ENCODE data around the gene ZNF750. TPM values are rescaled to one million over a fixed set of nuclear protein-coding genes. Genes with fewer than 3 reads are reported as not detected.

ZNF750 gene
- total and polyA plus RNA-seq, 2 of the 13 experiments (the other 11 are each of a cell fraction or from before 2014, with no cell fraction given) = not detected

- TF ChIP-seq RNF219 (CRISPR knock-in tag; IDR thresholded peaks at IDR 0.05) (no peak), ZGPAT (CRISPR knock-in tag; IDR thresholded peaks at IDR 0.05) (no peak), PAXIP1 (CRISPR knock-in tag; conservative IDR thresholded peaks at IDR 0.05) (no peak), IKZF4 (CRISPR knock-in tag; IDR thresholded peaks at IDR 0.05; ENCODE audit: borderline replicate concordance, low read depth, not compliant biosample characterization) (no peak), ZNF547 (CRISPR knock-in tag; IDR thresholded peaks at IDR 0.05) (no peak), TAF1 (CRISPR knock-in tag; IDR thresholded peaks at IDR 0.05) (no peak), ZNF766 (CRISPR knock-in tag; IDR thresholded peaks at IDR 0.05; ENCODE audit: borderline replicate concordance) (no peak), IRF9 (CRISPR knock-in tag; IDR thresholded peaks at IDR 0.05; ENCODE audit: borderline replicate concordance) (no peak), MEIS1 (CRISPR knock-in tag; IDR thresholded peaks at IDR 0.05; ENCODE audit: borderline replicate concordance) (no peak)
Observed at GRCh38 chr17:82835122-82835521, 4.7 kb downstream of the ZNF750 start (continued).
